MM.1S (cell line): ENCODE data around the gene CFI.

ENCODE experiments used
- CTCF ChIP-seq: fragments of 300-600 bp; sonication (generic); IDR thresholded peaks from 2 replicates; pipeline ENCODE4 v1.5.1; 2016; ENCODE audit warnings: antibody characterized with exemption, low read length, mixed read lengths
- EZH2 ChIP-seq: fragments of 300-600 bp; sonication (generic); optimal IDR thresholded peaks from 2 replicates; pipeline ENCODE3; 2017; ENCODE audit warnings: low read depth, mild to moderate bottlenecking, antibody characterized with exemption, low read length, mixed read lengths
- EZH2phosphoT487 ChIP-seq: fragments of 300-600 bp; sonication (generic); IDR thresholded peaks from 2 replicates; pipeline ENCODE4 v1.6.1; 2018; ENCODE audit warnings: antibody characterized with exemption, low read length

GRCh38 chr4:109836985-109837384 is 35.2 kb upstream of the CFI start:
- TF ChIP-seq CTCF: no peak
- TF ChIP-seq EZH2phosphoT487: no peak
- no peak for TF ChIP-seq EZH2
